ENCODE results near the gene OR14A16.

OR14A16 gene

GRCh38 chr1:247829656-247830055, 5.7 kb upstream of the OR14A16 start:
- no peak for DNase-seq
- no peaks in the 10 kb centered on the region for H4K20me1 ChIP-seq (ENCODE audit: insufficient read depth, low read length)
- H3K9me3 ChIP-seq (replicated peaks; ENCODE audit: insufficient read depth, low read length), result no peaks in the 10 kb centered on the region

DNA sequence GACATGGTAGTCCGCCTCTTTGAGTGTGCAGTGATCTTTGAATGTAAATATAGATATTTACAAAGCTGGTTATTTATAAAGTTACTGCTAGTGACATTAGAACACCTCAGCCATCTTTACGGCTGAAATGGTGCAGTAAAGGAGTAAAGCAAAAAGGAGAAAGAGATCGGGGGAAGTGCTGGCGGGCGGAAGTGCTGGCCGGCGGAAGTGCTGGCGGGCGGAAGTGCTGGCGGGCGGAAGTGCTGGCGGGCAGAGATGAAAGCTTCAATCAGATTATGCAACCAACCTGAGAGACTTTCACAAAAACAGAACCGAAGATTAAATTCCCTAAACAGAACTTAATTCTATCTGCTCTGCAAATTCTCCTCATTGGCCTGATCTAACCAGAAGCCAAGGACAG, 1.4 kb upstream of the OR14A16 start:
- no peak overlapping the region for H3K4me2 ChIP-seq (ENCODE audit: low read depth, low read length)
- H3K4me1 ChIP-seq (ENCODE audit: low read length), result no peaks in the 10 kb centered on the region
- no peak overlapping the region for H3K27ac ChIP-seq (ENCODE audit: low read length)
- H3K9ac ChIP-seq (ENCODE audit: low read length), result no peak overlapping the region
- H3K9me2 ChIP-seq (replicated peaks; ENCODE audit: insufficient read depth, low read length), result no peaks in the 10 kb centered on the region
- H3K27me3 ChIP-seq (replicated peaks; ENCODE audit: insufficient read depth, low read length), result no peaks in the 10 kb centered on the region
- no peak overlapping the region for H3K4me3 ChIP-seq (ENCODE audit: low read length)
- TF ChIP-seq, protein P1, sequence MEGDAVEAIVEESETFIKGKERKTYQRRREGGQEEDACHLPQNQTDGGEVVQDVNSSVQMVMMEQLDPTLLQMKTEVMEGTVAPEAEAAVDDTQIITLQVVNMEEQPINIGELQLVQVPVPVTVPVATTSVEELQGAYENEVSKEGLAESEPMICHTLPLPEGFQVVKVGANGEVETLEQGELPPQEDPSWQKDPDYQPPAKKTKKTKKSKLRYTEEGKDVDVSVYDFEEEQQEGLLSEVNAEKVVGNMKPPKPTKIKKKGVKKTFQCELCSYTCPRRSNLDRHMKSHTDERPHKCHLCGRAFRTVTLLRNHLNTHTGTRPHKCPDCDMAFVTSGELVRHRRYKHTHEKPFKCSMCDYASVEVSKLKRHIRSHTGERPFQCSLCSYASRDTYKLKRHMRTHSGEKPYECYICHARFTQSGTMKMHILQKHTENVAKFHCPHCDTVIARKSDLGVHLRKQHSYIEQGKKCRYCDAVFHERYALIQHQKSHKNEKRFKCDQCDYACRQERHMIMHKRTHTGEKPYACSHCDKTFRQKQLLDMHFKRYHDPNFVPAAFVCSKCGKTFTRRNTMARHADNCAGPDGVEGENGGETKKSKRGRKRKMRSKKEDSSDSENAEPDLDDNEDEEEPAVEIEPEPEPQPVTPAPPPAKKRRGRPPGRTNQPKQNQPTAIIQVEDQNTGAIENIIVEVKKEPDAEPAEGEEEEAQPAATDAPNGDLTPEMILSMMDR (IDR thresholded peaks at IDR 0.05; ENCODE audit: low read length), result no peak
- TF ChIP-seq EZH2 (optimal IDR thresholded peaks at IDR 0.05; ENCODE audit: low read depth, low read length), result no peak
- TF ChIP-seq EZH2phosphoT487 (IDR thresholded peaks at IDR 0.05; ENCODE audit: low read length), result no peak
- no peaks in the 10 kb centered on the region for H3K9me3 ChIP-seq (replicated peaks; ENCODE audit: insufficient read depth, low read length)
- no peak for DNase-seq
- H3F3A ChIP-seq (ENCODE audit: insufficient read depth, low read length), result no peaks in the 10 kb centered on the region
- no peaks in the 10 kb centered on the region for H4K20me1 ChIP-seq (ENCODE audit: insufficient read depth, low read length)
- no peak overlapping the region for H2AFZ ChIP-seq (ENCODE audit: low read length)
- no peaks in the 10 kb centered on the region for H3K79me2 ChIP-seq (ENCODE audit: low read length)
- H3K36me3 ChIP-seq (replicated peaks; ENCODE audit: insufficient read depth, low read length), result no peaks in the 10 kb centered on the region

More at GRCh38 chr1:247829656-247830055, 5.7 kb upstream of the OR14A16 start:
- no peak overlapping the region for H3K9ac ChIP-seq (ENCODE audit: low read length)
- H3K4me3 ChIP-seq (ENCODE audit: low read length), result no peak overlapping the region
- no peaks in the 10 kb centered on the region for H3K79me2 ChIP-seq (ENCODE audit: low read length)
- H2AFZ ChIP-seq (ENCODE audit: low read length), result no peak overlapping the region
- no peak overlapping the region for H3K27ac ChIP-seq (ENCODE audit: low read length)
- H3K27me3 ChIP-seq (replicated peaks; ENCODE audit: insufficient read depth, low read length), result no peaks in the 10 kb centered on the region
- TF ChIP-seq EZH2 (optimal IDR thresholded peaks at IDR 0.05; ENCODE audit: low read depth, low read length) (no peak), EZH2phosphoT487 (IDR thresholded peaks at IDR 0.05; ENCODE audit: low read length) (no peak)
- TF ChIP-seq, protein P1 (IDR thresholded peaks at IDR 0.05; ENCODE audit: low read length), result no peak
- no peaks in the 10 kb centered on the region for H3F3A ChIP-seq (ENCODE audit: insufficient read depth, low read length)
- no peaks in the 10 kb centered on the region for H3K9me2 ChIP-seq (replicated peaks; ENCODE audit: insufficient read depth, low read length)
- no peaks in the 10 kb centered on the region for H3K4me1 ChIP-seq (ENCODE audit: low read length)
- no peak overlapping the region for H3K4me2 ChIP-seq (ENCODE audit: low read depth, low read length)
- H3K36me3 ChIP-seq (replicated peaks; ENCODE audit: insufficient read depth, low read length), result no peaks in the 10 kb centered on the region

DNA sequence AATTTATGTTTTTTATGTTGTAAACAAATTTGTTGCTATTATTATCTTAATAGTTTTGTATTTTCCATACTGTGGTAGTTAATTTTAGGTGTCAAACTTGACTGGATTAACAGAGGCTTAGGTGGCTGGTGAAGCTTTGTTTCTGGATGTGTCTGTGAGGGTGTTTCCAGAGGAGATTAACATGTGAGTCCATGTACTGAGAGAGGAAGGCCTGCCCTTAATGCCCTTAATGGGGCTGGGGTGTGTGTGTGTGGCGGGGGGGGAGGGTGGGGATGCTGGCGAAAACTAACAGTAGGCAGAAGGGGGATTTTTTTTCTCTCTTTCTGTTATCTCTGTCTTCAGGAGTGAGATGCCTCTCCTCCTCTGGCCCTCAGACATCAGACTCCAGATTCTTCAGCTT, 1.9 kb downstream of the OR14A16 start:
- Histone ChIP-seq H3K9ac (ENCODE audit: low read length) (no peak overlapping the region), H3K4me3 (ENCODE audit: low read length) (no peak overlapping the region), H4K20me1 (ENCODE audit: insufficient read depth, low read length) (no peaks in the 10 kb centered on the region), H3F3A (ENCODE audit: insufficient read depth, low read length) (no peaks in the 10 kb centered on the region), H2AFZ (ENCODE audit: low read length) (no peak overlapping the region), H3K4me2 (ENCODE audit: low read depth, low read length) (no peak overlapping the region), H3K9me3 (replicated peaks; ENCODE audit: insufficient read depth, low read length) (no peaks in the 10 kb centered on the region), H3K36me3 (replicated peaks; ENCODE audit: insufficient read depth, low read length) (no peaks in the 10 kb centered on the region), H3K27ac (ENCODE audit: low read length) (no peak overlapping the region), H3K27me3 (replicated peaks; ENCODE audit: insufficient read depth, low read length) (no peaks in the 10 kb centered on the region), H3K79me2 (ENCODE audit: low read length) (no peaks in the 10 kb centered on the region), H3K4me1 (ENCODE audit: low read length) (no peaks in the 10 kb centered on the region), H3K9me2 (replicated peaks; ENCODE audit: insufficient read depth, low read length) (no peaks in the 10 kb centered on the region)
- DNase-seq, result no peak
- TF ChIP-seq EZH2phosphoT487 (IDR thresholded peaks at IDR 0.05; ENCODE audit: low read length), result no peak

GRCh38 chr1:247812637-247813036, 11.3 kb downstream of the OR14A16 start:
- Histone ChIP-seq H3K9ac (ENCODE audit: low read length) (no peak overlapping the region), H3K27ac (ENCODE audit: low read length) (no peak overlapping the region), H3K79me2 (ENCODE audit: low read length) (no peaks in the 10 kb centered on the region), H2AFZ (ENCODE audit: low read length) (no peak overlapping the region), H4K20me1 (ENCODE audit: insufficient read depth, low read length) (no peaks in the 10 kb centered on the region), H3K36me3 (replicated peaks; ENCODE audit: insufficient read depth, low read length) (no peaks in the 10 kb centered on the region), H3K4me2 (ENCODE audit: low read depth, low read length) (no peak overlapping the region), H3K4me1 (ENCODE audit: low read length) (no peaks in the 10 kb centered on the region), H3K4me3 (ENCODE audit: low read length) (no peak overlapping the region), H3K9me3 (replicated peaks; ENCODE audit: insufficient read depth, low read length) (no peaks in the 10 kb centered on the region), H3F3A (ENCODE audit: insufficient read depth, low read length) (no peaks in the 10 kb centered on the region), H3K27me3 (replicated peaks; ENCODE audit: insufficient read depth, low read length) (no peaks in the 10 kb centered on the region), H3K9me2 (replicated peaks; ENCODE audit: insufficient read depth, low read length) (no peaks in the 10 kb centered on the region)
- DNase-seq, result no peak
- TF ChIP-seq, protein P1 (IDR thresholded peaks at IDR 0.05; ENCODE audit: low read length), result no peak
- no peak for TF ChIP-seq EZH2phosphoT487 (IDR thresholded peaks at IDR 0.05; ENCODE audit: low read length)
- no peak for TF ChIP-seq EZH2 (optimal IDR thresholded peaks at IDR 0.05; ENCODE audit: low read depth, low read length)
